Activated CD4-positive, CD25-positive, alpha-beta regulatory T cell treated with anti-CD3 and anti-CD28 coated beads, Interleukin-2, amount 50 U/mL, for 16 hours (primary cell): ENCODE results near the gene SCGB3A1.

Experiments
- DNase-seq: peaks from one replicate; pipeline ENCODE4 v3.0.0-alpha.2; 2020; ENCODE audit warnings: low read depth, low spot score

Gene SCGB3A1

GRCh38 chr5:180625791-180626660, 34.7 kb upstream of the SCGB3A1 start:
- DNase-seq, result no peak

DNA sequence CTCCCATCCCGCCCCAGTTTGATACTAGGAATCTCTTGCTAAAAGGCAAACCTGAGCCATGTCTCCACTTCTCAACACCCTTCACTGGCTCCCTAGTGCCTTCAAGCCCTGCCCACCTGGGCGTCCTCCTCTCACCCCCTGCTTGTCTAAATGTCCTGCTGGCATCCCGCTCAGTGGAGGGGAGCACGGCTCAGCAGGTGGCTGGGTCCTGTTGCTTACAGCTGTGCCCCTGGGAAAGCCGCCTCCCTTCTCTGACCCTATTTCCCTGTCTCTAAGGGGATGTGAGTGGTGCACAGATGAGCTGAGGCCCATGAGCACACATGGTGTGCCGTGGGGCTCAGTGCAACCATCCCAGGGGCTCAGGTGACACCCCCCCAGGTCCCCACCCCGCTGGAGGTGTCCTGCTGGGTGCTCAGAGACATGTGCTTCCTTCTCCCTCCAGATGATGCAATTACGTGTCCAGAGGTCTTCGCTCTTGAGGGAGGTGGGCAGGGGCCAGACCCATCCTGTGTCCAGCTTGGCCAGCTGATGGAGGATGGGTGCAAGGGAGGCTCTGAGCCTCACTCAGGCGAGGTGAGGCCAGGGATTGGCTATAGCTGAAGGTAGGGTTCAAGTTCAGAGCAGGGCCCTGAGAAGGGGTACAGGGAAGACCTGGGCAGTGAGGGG, 34.0 kb upstream of the SCGB3A1 start:
- no peak for DNase-seq

DNA sequence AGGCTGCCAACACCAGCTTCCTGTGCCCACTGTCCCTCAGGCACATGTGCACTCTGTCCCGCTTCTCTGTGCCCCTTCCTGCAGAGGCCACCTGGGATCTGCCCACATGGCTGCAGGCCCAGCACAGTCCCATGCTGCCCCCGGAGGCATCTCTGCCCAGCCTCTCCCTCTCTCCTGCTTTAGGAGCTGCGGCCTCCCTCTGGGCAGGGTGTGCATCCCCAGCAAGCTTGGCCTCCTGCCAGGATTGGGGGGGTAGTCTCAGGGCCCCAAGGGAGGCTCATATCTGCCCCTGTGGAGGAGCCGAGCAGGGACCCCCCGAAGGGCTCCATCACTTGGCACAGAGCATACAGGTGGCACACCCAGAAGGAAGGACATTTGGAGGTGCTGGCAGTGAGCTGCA, 33.3 kb upstream of the SCGB3A1 start:
- DNase-seq, result no peak

DNA sequence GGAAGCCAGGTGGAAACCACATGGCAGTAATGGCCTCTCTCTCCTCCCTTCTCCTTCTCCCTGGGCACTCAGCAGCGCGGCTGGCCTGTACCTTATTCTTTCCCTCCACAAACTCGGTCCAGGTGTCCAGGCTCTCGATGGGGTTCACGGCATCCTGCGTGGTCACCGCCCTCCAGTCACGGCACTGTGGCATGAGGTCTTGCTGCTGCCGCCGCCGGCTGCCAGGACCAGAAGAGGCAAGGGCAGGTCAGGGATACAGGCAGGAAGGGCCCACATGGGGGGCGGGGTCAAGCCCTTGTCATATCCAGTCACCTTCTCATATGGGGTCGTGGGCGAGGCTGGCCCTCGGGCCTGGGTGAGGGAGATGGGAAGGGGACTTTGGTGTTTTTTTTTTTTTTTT, 32.5 kb upstream of the SCGB3A1 start:
- DNase-seq, result no peak

- DNase-seq, result no peak
These were observed 32.1 kb upstream of the SCGB3A1 start for GRCh38 chr5:180623411-180623834.

- no peak for DNase-seq
These were observed 31.6 kb upstream of the SCGB3A1 start for GRCh38 chr5:180622910-180623309.

DNA sequence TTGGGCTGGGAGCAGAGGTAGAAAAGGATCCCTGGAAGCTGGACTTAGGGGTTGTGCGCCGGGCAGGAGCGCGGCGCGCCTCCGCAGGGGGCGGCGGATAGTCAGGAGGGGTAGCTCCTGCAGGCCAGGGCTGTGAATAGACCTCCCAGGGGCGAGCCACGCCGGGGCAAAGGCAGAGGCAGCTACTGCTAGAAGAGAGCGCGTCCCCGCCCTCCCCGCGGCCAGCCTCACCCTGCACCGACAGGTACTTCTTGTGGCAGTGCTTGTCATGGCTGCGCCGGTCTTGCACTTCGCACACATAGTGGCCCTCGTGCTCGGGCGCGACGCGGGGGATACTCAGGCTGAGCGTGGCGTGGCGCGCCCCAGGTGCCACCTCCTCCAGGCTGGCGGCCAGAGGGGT, 30.0 kb upstream of the SCGB3A1 start:
- no peak for DNase-seq

DNA sequence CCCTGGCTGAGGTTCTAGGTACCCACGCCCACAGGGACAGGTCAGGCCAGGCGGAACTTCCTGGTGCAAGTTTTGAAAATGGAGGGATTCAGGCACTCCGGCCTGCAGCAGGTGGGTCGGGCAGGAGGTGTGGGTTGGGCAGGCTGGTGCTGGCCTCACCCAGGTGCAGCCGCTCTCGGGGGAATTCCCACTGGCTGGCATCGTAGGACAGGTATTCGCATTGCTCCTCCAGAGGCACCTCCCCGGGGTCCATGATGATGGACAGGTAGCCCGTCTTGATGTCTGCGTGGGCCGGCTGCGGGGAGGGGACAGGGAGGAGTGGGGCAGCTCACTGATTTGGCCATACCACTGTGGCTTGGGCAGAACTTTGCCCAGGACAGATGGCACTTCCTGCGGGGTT, 28.7 kb upstream of the SCGB3A1 start:
- no peak for DNase-seq

DNA sequence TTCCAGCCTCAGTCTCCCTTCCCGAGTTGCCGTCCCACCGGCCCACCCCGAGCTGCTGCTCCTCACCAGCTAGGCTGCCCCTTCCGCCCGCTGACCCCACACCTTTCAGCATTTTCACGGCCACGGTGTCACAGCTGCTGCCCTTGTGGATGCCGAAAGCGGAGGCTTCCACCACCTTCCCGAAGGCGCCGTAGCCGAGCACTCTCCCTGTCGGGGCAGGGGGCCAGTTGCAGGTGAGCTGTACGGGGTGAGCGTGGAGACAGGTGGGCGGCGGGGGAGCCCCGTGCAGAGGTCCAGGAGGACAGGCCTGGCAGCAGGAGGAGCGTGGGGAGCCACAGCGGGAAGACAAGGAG, 28.2 kb upstream of the SCGB3A1 start:
- no peak for DNase-seq

DNA sequence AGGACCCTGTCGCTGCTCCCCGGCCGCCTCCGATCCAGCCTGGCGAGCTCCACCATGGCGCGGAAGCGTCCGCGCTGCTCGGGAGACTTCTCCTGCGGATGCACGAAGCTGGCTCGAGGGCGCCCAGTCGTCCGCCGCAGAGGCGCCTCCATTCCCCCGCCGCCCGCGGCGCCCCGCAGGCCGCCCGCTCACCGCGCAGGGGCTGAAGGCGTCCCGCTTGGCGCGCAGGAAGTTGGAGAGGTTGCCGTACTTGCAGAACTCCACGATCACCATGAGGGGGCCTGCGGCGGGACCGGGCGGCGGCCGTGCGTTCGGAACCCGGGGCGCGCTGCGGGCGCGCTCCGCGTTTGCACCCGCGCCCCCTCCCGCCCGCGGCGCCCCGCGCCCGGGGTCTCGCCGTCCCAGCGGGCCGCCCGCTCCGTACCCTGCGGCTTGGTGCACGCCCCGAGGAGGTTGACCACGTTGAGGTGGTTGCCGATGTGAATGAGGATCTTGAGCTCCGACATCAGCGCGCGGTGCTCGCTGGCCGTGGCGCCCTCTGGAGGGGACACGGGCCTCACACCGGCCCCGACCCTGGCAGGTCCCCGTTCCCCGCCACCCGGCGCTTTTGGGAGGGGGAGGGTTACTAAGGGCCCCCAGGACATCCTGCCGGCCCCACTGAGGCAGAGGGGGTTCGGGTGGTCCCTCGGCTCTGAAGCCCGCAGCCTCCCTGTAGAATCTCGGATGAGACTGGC, 27.7 kb upstream of the SCGB3A1 start:
- no peak for DNase-seq

DNA sequence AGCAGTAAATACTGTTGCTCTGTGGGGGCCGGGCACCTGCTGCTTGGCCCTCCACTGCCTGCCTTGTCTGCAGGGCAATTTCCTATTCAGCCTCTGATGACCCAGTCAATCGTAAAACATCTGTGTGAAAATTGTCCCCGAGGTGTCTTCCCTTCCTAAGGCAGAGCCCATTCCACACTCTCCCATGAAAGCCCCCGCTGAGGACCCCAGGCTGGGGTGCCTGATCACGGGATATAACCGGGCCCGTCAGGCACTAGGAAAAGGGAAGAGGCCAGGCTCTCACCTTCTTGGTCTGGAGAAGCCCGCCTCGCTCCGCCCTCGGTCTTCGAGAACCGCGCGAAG, 27.2 kb upstream of the SCGB3A1 start:
- no peak for DNase-seq

DNA sequence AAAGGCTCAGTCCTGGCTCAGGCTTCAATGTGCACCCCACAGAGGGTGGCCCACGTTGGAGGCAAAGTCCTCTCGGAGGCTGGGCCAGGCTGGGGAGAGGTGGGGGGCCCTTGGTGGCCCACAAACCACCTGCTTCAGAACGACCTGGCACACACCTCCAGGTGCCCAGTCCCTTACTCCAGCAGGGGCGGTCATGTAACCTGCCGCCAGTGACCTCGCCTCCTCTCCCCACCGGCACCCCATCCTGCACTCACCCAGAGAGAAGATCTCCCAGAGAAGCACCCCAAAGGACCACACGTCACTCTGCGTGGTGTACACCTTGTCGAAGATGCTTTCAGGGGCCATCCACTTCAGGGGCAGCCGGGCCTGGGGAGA, 22.5 kb upstream of the SCGB3A1 start:
- DNase-seq, result no peak

GRCh38 chr5:180613188-180613813, 22.0 kb upstream of the SCGB3A1 start:
- DNase-seq, result no peak

GRCh38 chr5:180612683-180613082, 21.4 kb upstream of the SCGB3A1 start:
- no peak for DNase-seq

DNA sequence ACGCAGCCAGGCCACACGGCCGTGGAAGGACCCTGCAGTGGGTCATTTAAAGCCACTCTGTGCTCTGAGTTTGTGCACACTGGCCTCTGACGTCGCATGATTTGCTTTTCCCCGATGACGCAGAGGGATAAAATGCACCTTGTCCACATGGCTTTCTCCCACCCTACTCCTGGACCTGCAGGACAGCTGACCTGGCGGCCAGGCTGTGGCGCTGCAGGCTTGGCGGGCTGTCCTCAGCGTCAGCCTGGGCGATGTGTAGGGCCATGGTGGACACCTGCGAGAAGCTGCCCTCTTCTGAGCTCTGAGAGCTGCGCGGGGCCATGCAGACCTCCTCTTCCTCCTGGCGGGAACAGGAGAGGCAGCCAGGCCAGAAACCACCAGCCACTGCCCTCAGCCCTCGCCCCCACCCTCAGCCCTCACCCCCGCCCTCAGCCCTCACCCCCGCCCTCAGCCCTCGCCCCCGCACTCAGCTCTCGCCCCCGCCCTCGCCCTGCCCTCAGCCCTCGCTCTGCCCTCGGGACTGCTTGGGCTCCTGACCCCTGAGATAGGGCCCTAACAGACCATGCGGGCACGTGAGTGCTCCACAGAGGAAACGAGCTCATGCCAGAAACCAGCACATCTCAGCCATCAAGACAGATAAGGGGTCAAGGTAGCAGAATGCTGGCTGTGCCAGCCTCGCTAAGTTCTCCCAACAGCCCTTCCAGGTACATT, 20.0 kb upstream of the SCGB3A1 start:
- no peak for DNase-seq

DNA sequence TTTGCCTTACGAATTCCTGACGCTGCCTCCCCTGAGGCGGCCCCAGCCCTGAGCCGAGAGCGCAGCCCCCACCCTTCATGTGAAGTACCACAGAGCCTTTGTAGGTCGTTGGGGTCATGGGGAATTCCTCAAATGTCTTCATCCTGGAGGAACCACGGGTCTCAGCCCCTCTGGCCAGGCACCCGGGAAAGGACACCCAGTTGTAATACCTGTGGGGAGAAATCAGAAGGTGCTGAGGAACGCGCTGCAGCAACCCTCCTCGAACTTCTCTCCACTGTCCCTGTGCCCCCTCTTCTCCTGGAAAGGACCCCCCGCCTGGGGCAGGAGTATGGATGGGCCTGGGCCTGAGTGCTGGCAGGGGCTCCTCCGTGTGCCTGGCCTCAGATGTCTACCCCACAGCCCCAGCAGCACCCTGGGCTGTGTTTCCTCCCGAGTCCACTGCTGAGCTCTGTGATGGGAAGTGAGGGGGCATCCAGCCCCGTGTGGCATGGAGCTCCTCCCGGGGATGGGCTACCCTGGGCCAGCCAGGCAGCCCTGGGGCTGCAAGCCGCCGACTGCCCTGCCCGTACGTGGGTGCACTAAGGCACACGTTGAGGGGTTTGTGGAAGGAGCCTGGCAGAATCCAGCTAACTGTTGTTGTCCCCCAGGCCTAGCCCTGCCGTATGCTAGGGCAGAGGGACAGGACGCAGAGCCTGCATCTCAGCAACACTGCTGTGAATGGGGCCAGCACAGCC, 18.7 kb upstream of the SCGB3A1 start:
- no peak for DNase-seq

DNA sequence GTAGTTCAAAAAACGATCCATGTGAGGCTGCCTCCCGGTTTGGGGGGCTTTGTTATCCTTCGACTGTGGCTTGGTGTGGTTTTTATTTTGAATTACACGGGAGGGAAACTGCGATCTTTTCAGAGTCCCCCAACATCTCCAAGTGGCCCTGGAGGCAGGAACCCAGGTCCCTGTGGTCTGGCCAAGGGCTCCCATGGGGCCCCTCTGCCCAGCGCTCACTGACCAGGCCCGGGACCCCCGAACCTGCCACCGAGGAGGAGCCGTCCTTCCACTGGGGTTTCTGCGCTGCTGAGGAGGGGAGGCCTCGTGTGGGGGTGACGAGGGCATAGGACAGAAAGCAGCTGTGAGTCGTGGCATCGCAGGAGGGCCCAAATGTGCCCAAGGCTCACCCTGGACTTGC, 18.1 kb upstream of the SCGB3A1 start:
- DNase-seq, result no peak

GRCh38 chr5:180608572-180609310, 17.4 kb upstream of the SCGB3A1 start:
- DNase-seq, result no peak

GRCh38 chr5:180607861-180608571, 16.7 kb upstream of the SCGB3A1 start:
- no peak for DNase-seq
